Measurements from ENCODE around the gene MUL1.
A peak's percentile ranks its signal among the peaks of the same experiment; 100 is the strongest.

MUL1 gene

GRCh38 chr1:20507564-20508410 is at the start of gene MUL1:
MUL1 (minus strand) TSS chr1:20508151; CDS start chr1:20508024, 127 bp downstream.
- Histone ChIP-seq H3K9me3 (ENCODE audit: severe bottlenecking) (no peaks in the 10 kb centered on the region), H3K4me3 (ENCODE audit: severe bottlenecking) (peak within 1 kb of the TSS; percentile 85), H3K27me3 (ENCODE audit: insufficient read depth, poor library complexity, severe bottlenecking) (no peaks in the 10 kb centered on the region), H3K27ac (ENCODE audit: poor library complexity, severe bottlenecking) (peak within 1 kb of the TSS; percentile 81), H3K4me1 (ENCODE audit: insufficient read depth, poor library complexity, severe bottlenecking) (peaks cover 10% of the 10 kb centered on the region), H3K36me3 (ENCODE audit: low read depth) (peaks cover 39% of the 10 kb centered on the region)
- DNase-seq (ENCODE audit: low spot score): peak; percentile 91
- ATAC-seq (ENCODE audit: low read depth): peak; percentile 89
- no peak for TF ChIP-seq CTCF (IDR thresholded peaks at IDR 0.05; ENCODE audit: poor library complexity, severe bottlenecking)

DNA sequence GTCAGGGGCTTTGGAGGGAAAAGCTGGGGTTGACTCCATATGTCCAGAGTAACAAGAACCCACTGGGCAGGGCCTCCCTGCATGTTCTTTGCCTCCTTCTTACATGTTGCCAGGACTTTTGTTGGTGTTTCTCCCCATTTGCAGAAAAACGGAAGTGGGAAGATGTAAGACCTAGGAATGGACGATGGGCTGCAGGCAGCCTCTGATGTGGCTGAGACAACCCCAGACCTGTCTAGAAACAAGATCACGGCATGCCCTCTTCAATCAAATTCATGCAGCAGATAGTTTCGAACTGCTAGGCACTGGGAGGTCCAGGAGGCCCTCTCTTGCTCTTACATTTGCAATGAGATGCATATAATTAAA is 47.8 kb upstream of the MUL1 start:
- no peak for ATAC-seq (ENCODE audit: low read depth)
- H3K4me1 ChIP-seq (ENCODE audit: insufficient read depth, poor library complexity, severe bottlenecking): no peaks in the 10 kb centered on the region
- H3K27ac ChIP-seq (ENCODE audit: poor library complexity, severe bottlenecking): no peak overlapping the region
- H3K4me3 ChIP-seq (ENCODE audit: severe bottlenecking): no peak overlapping the region
- TF ChIP-seq CTCF (IDR thresholded peaks at IDR 0.05; ENCODE audit: poor library complexity, severe bottlenecking): no peak
- no peak for DNase-seq (ENCODE audit: low spot score)
- H3K36me3 ChIP-seq (ENCODE audit: low read depth): no peaks in the 10 kb centered on the region
- H3K27me3 ChIP-seq (ENCODE audit: insufficient read depth, poor library complexity, severe bottlenecking): peaks cover 30% of the 10 kb centered on the region
- no peaks in the 10 kb centered on the region for H3K9me3 ChIP-seq (ENCODE audit: severe bottlenecking)

DNA sequence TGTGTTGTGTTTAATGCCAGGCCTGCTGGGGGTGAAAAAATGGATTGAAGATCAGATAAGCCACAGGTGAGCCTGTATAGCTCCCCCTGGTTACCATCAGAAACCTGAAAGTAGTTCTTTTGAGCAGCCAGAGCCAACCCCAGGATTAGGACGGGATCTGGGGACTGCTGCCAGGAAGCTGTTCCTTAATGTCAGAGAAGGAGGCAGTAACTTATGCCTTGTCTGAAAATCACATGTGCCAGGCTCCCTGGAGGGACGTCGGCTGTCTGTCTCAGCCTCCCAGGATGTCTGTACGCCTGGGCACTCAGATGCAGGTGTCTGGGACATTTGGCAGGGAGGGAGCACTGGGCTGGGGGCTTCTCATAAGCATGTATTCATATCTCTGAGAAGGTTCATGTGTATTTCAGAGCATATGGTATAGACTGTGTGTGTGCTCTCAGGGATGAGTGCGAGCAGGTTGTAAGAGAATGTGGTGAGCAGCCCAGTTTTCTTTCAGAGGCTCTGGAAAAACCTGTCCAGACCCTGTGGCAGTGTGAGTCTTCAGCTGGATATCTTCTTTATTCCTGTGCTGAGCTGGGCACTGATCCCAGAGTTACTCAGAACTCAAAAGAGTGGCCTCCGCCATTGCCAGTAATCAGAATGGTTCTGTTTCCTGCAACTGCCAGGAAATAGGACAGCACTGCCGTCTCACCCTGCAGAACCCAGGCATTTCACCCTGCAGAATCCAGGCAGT is 47.2 kb upstream of the MUL1 start:
- peaks cover 31% of the 10 kb centered on the region for H3K27me3 ChIP-seq (ENCODE audit: insufficient read depth, poor library complexity, severe bottlenecking)

DNA sequence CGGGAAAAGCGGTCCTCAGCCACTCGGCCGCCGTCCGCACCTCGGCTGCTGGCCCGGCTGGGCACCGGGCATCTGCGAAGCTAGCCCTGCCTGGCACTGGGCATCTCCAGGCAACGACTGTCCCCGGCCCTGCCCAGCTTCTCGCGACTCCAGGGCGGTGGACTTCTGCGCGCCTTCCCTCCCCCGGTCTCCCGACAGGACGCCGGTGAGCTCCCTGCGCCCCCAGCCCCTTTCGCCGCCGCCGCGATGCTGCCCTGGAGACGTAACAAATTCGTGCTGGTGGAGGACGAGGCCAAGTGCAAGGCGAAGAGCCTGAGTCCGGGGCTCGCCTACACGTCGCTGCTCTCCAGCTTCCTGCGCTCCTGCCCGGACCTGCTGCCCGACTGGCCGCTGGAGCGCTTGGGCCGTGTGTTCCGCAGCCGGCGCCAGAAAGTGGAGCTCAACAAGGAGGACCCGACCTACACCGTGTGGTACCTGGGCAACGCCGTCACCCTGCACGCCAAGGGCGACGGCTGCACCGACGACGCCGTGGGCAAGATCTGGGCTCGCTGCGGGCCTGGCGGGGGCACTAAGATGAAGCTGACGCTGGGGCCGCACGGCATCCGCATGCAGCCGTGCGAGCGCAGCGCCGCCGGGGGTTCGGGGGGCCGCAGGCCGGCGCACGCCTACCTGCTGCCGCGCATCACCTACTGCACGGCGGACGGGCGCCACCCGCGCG is 44.9 kb upstream of the MUL1 start:
- no peak for TF ChIP-seq CTCF (IDR thresholded peaks at IDR 0.05; ENCODE audit: poor library complexity, severe bottlenecking)
- no peak for DNase-seq (ENCODE audit: low spot score)
- Histone ChIP-seq H3K27me3 (ENCODE audit: insufficient read depth, poor library complexity, severe bottlenecking) (peaks cover 31% of the 10 kb centered on the region), H3K9me3 (ENCODE audit: severe bottlenecking) (no peaks in the 10 kb centered on the region), H3K27ac (ENCODE audit: poor library complexity, severe bottlenecking) (no peak overlapping the region), H3K4me3 (ENCODE audit: severe bottlenecking) (peak overlapping the region; percentile 21), H3K4me1 (ENCODE audit: insufficient read depth, poor library complexity, severe bottlenecking) (no peaks in the 10 kb centered on the region), H3K36me3 (ENCODE audit: low read depth) (no peaks in the 10 kb centered on the region)
- peak; percentile 59 for ATAC-seq (ENCODE audit: low read depth)

More for the DNA sequence above, 47.2 kb upstream of the MUL1 start:
- Histone ChIP-seq H3K4me3 (ENCODE audit: severe bottlenecking) (no peak overlapping the region), H3K27ac (ENCODE audit: poor library complexity, severe bottlenecking) (no peak overlapping the region), H3K9me3 (ENCODE audit: severe bottlenecking) (no peaks in the 10 kb centered on the region), H3K4me1 (ENCODE audit: insufficient read depth, poor library complexity, severe bottlenecking) (no peaks in the 10 kb centered on the region), H3K36me3 (ENCODE audit: low read depth) (no peaks in the 10 kb centered on the region)
- DNase-seq (ENCODE audit: low spot score): no peak
- no peak for ATAC-seq (ENCODE audit: low read depth)
- TF ChIP-seq CTCF (IDR thresholded peaks at IDR 0.05; ENCODE audit: poor library complexity, severe bottlenecking): no peak
